UCSD-AML1 (cell line): Measurements from ENCODE around the gene ERVW-1.
A peak's percentile ranks its signal among the peaks of the same experiment; 100 is the strongest.

Source experiments
- DNase-seq: peaks from one replicate; lab custom pipeline; 2025; ENCODE audit not compliant: unreplicated experiment; lab: John Stamatoyannopoulos, UW

Gene ERVW-1

DNA sequence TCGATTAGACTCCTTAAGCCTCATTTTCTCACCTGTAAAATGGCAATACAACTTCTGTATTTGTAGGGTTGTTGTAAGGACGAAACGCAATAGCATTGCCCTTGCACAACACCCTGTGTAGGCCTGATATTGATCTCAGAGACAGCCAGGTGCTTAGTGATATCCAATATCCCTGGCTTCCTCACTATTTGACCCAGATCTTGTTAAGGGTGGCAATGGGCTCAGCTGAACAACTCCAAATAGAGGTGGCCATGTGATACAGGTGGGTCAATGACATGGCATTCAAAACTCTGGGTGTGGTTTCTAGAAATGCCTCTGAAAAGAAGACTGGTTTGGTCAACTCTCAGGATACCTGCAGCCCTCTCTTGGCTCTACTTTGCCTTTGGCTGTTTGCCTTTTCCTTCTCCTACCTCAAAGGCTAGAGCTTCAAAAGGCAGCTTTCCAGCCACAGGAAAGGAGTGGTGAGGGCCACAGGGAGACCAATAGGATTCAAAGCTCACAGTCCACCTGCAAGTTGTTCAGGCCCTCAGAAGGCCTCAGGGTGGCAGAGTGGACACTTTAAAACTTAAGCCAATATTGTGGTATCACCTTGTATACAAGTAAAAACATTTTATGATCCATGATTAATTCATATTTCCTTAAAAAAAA is 45.3 kb downstream of the ERVW-1 start:
- no peak for DNase-seq

DNA sequence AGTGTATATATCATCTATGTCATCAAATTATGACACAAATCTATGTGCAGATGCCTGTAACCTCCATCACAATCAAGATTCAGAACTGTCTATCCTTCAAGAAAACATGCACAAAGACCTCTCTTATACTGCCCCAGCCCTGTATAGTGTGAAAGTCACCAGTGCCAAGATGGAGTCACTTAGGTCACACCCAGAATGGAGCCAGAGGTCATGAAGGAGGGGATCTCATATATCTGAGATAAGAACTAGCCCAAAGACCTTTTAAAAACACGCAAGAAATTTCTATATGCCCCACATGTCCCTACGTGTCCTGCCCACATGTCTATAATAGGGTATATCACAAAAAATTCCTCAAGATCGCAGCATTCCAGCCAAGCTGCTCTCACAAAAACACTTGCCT is 50.6 kb downstream of the ERVW-1 start:
- DNase-seq: no peak

DNA sequence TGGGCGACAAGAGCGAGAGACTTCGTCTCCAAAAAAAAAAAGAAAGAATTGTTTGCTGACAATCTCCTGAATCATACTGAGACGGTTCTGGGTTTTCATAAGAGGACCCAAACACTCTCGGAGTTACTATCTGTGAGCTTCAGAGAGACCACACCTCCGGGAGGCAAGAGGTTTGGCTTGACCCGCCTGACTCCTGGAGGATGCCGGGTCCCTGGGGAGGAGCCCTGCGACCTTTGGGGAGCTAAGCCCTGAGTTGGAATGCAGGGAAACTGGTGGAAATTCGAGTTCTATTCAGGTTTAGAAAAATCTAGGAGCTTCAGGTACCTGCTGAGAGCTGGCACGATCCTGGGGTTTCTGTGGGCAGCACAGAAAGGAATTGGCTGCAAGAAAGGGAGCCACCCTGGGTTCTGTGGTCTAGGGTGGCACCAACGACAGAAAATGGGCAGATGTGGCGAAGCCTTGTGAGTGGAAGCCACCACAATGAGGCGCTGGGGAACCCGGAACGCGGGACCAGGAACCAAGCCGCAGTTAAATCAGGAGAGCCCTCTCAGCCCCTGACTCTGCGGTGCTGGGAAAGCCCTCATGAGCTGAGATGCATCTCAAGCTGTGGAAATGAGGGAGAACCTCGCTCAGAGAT is 52.3 kb downstream of the ERVW-1 start:
- DNase-seq: peak; percentile 34

DNA sequence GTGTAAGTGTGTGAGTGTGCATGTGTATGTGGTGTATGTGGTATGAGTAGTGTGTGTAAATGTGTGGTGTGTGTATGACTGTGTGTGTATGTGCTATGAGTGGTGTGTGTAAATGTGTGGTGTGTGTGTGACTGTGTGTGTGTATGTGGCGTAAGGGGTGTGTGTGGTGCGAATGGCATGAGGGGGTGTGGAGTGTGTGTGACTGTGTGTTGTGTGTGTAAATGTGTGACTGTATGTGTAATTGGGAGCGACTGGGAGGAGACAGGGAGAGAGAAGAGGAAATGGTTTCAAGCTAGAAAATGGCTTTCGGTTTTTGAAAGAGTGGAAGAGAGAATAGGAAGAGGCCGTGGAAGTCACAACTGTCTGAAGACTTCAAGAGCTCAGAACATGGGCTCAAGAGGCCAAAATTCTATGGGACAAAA is 54.0 kb downstream of the ERVW-1 start:
- no peak for DNase-seq

DNA sequence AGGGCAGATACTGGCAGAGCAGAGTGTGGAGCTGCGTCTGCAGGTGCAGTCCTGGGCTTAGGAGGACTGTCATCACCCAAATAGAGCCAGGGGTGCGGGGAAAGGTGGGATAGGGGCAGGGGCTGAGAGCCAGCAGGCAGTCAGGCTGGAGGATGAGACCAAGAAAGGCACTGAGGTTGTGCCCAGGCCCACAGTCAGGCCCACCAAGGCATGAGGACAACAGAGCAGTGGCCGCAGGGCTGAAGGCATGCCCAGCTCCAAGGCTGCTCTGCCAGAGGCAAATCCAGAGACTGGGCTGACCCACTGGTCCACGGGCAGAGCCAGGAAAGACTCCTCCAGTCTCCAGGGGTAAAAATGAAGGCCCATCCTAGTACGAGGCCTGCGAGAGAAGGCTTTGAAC is 54.8 kb downstream of the ERVW-1 start:
- DNase-seq: no peak

DNA sequence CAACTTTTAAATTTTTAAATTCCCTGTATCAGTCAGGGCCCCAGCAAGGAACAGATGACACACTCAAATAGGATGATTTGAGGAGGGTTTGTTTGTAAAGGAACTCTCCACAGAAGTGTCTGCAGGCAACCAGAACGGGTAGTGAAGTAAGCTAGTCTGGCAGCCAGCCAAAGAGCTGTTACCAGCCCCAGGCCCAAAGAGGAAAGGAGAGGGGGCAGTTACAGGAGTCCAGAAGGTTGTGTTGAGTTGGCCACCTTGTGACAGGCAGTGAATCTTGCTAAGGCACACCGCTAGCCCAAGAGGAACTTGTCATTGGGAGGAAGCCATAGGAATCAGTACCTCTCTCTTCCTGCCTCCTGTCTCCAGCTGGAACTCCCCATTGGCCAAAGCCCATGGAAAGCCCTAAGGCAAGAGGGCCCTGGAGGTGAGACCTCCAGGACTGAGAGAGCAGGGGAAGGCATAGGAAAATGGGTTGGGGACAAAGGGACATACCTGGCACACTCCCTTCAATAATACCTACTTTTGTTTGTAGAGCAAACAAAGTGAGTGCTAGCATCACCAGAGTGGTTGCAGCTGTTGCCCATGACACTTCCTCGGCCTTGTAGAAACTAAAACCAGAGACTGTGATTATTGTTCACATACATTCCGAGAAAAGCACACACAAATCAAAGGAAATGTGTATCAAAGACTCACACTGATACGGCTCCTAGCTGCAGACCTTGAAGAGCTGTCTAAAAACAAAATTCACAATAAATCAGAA is 55.9 kb downstream of the ERVW-1 start:
- peak; percentile 15 for DNase-seq
